ENCODE measurements around the gene RBMS1. TPM values are rescaled to one million over a fixed set of nuclear protein-coding genes. Genes with fewer than 3 reads are reported as not detected.

Gene RBMS1
- total and polyA plus RNA-seq, 2 of the 13 experiments (the other 11 are each of a cell fraction or from before 2014, with no cell fraction given), result 55.5 to 110 TPM

GRCh38 chr2:160418853-160419252 lies 74.8 kb downstream of the RBMS1 start (continued):
- TF ChIP-seq, protein P1, sequence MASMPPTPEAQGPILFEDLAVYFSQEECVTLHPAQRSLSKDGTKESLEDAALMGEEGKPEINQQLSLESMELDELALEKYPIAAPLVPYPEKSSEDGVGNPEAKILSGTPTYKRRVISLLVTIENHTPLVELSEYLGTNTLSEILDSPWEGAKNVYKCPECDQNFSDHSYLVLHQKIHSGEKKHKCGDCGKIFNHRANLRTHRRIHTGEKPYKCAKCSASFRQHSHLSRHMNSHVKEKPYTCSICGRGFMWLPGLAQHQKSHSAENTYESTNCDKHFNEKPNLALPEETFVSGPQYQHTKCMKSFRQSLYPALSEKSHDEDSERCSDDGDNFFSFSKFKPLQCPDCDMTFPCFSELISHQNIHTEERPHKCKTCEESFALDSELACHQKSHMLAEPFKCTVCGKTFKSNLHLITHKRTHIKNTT (CRISPR knock-in tag; IDR thresholded peaks at IDR 0.05), result no peak

DNA sequence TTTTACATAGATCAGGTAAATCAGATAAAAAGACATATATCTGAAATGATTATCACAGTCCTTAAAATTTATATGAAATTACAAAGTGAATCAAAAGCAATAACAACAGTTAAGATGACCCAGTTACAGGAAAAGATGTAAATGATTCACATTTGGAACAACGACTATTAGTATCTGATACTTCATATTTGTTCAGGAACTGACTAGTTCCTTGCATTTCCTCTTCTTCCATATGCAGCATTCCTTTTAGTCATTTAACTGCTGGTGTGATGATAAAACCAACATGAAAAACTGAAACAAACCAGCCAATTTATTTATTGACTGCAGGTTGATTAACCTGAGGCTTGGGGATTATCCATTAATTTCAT lies 75.2 kb downstream of the RBMS1 start:
- FAIRE-seq, result no peak
- POLR2A ChIA-PET, result no interaction called here
- in situ Hi-C loops (cut with HindIII; ENCODE audit: extremely low pct_ligation_motif_present, low pct_unique_long_range_greater_than_20kb), result no loop called here
- H3K4me1 ChIP-seq (ENCODE audit: insufficient read depth, low read length), result 0 out of 2 replicates have a peak, but pooled peaks cover 5% of the 10 kb centered on the region
- H3K4me3 ChIP-seq (replicated peaks in 1 of 3; ENCODE audit: insufficient read depth in 1 of 3, low read depth in 2 of 3, low read length in 3 of 3), result no peak overlapping the region
- no peak for ATAC-seq
- TF ChIP-seq ZNF576 (CRISPR knock-in tag; IDR thresholded peaks at IDR 0.05) (no peak), MAFF (IDR thresholded peaks at IDR 0.05; ENCODE audit: low read depth, low read length) (no peak), KDM1A (CRISPR knock-in tag; IDR thresholded peaks at IDR 0.05) (no peak), ISX (CRISPR knock-in tag; conservative IDR thresholded peaks at IDR 0.05) (no peak)
- TF ChIP-seq, protein P2, sequence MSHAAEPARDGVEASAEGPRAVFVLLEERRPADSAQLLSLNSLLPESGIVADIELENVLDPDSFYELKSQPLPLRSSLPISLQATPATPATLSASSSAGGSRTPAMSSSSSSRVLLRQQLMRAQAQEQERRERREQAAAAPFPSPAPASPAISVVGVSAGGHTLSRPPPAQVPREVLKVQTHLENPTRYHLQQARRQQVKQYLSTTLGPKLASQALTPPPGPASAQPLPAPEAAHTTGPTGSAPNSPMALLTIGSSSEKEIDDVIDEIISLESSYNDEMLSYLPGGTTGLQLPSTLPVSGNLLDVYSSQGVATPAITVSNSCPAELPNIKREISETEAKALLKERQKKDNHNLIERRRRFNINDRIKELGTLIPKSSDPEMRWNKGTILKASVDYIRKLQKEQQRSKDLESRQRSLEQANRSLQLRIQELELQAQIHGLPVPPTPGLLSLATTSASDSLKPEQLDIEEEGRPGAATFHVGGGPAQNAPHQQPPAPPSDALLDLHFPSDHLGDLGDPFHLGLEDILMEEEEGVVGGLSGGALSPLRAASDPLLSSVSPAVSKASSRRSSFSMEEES (CRISPR knock-in tag; IDR thresholded peaks at IDR 0.05), result no peak
- H4K20me1 ChIP-seq (ENCODE audit: insufficient read depth, low read length), result peaks cover 4% of the 10 kb centered on the region; the same call in 1 of the 2 replicates
- no TSS peak for BruUV-seq (replicated peaks)
- no peak overlapping the region for H3K4me2 ChIP-seq (ENCODE audit: low read depth, low read length)
- H3K79me2 ChIP-seq (ENCODE audit: insufficient read depth, low read length), result peaks cover 1% of the 10 kb centered on the region
- no peak overlapping the region for H3K27ac ChIP-seq (ENCODE audit: extremely low read length, insufficient read depth, low read length)
- no peaks in the 10 kb centered on the region for H3K9me3 ChIP-seq (ENCODE audit: low read length)
- intact Hi-C loops (cut with micrococcal nuclease; ENCODE audit: unreplicated experiment), result no loop called here
- H2AFZ ChIP-seq (ENCODE audit: low read length), result no peak overlapping the region
- WGBS (ENCODE audit: low lambda C conversion rate), result 95% methylated on average over 1 of the region's 1 CpG
- 0 out of 5 replicates have a peak, but pooled peaks cover 0 to 1% of the 10 kb centered on the region in 2 experiments for H3K36me3 ChIP-seq (replicated peaks in 1 of 2; ENCODE audit: control insufficient read depth in 1 of 2, insufficient read depth in 2 of 2, low read length in 2 of 2)
- H3K9ac ChIP-seq (ENCODE audit: insufficient read depth, low read depth, low read length), result no peak overlapping the region
- CTCF ChIA-PET (ENCODE audit: low intra/inter-chr PET ratio, low total read pairs), result no interaction called here
- DNase-seq (ENCODE audit: low spot score), result no peak
- H3K27me3 ChIP-seq (ENCODE audit: control insufficient read depth in 1 of 2, insufficient read depth in 2 of 2, low read length in 2 of 2), result no peaks in the 10 kb centered on the region

Measured in HepG2 (cell line).